HepG2 (cell line): ENCODE data around the gene IL13. TPM values are rescaled to one million over a fixed set of nuclear protein-coding genes. Genes with fewer than 3 reads are reported as not detected.

ENCODE experiments used
- ATAC-seq: fragments of 200-7000 bp; cut with Tn5 transposase; 3 replicates; pipeline ENCODE4 v1.9.1; 2020; ENCODE audit warnings: mild to moderate bottlenecking, moderate library complexity
- BruUV-seq: library from RNA; stranded (reverse); fragments of 400-500 nt; replicated peaks from 2 replicates; lab custom pipeline; 2021; lab: Mats Ljungman, UMichigan
- CTCF ChIA-PET: fragments of 300-600 bp; formaldehyde crosslinking; extraction: SDS; loops from one replicate; lab custom pipeline; 2021; ENCODE audit warnings: low total read pairs, inconsistent platforms, low intra/inter-chr PET ratio; lab: Yijun Ruan, JAX
- POLR2A ChIA-PET: fragments of 350-600 bp; sonication (Branson Sonifier 250); formaldehyde crosslinking; loops from one replicate; lab custom pipeline; 2020; ENCODE audit warnings: antibody characterized with exemption, inconsistent platforms; lab: Yijun Ruan, JAX
- DNase-seq: peaks from one replicate; pipeline ENCODE4 v3.0.0-alpha.2; 2015; ENCODE audit warnings: low spot score
- FAIRE-seq: peaks from 3 replicates; lab custom pipeline; 2011; peaks lifted over from hg19 to GRCh38; lab: Jason Lieb, UNC
- H2AFZ ChIP-seq: one replicate; pipeline ENCODE4 v1.6.1; 2011; ENCODE audit warnings: low read length, inconsistent platforms
- H3K27ac ChIP-seq: fragments of 300-600 bp; 3 replicates; pipeline ENCODE4 v1.8.0; 2011; ENCODE audit warnings: mixed run types, mild to moderate bottlenecking, mixed read lengths, low read length, inconsistent platforms; ENCODE audit not compliant: insufficient read depth; ENCODE audit errors: extremely low read length
- H3K27me3 ChIP-seq, 2 experiments: fragments of 200-600 bp in 1 of 2; 2 replicates in 1 of 2; 3 replicates in 1 of 2; pipeline versions ENCODE4 v1.6.0 to v1.8.0; 2011; ENCODE audit warnings: low read length in 2 of 2, mild to moderate bottlenecking in 2 of 2, moderate library complexity in 2 of 2, inconsistent platforms in 1 of 2; ENCODE audit not compliant: insufficient read depth in 2 of 2, control insufficient read depth in 1 of 2
- H3K36me3 ChIP-seq, 2 experiments: fragments of 200-600 bp in 1 of 2; replicated peaks in 1 of 2; 2 replicates in 1 of 2; 3 replicates in 1 of 2; pipeline versions ENCODE4 v1.5.1 to v1.8.0; 2011; ENCODE audit warnings: low read length in 2 of 2, inconsistent platforms in 1 of 2; ENCODE audit not compliant: insufficient read depth in 2 of 2, control insufficient read depth in 1 of 2
- H3K4me1 ChIP-seq: 2 replicates; pipeline ENCODE4 v1.5.1; 2012; ENCODE audit warnings: low read length, inconsistent platforms; ENCODE audit not compliant: insufficient read depth
- H3K4me2 ChIP-seq: 2 replicates; pipeline ENCODE4 v1.6.0; 2011; ENCODE audit warnings: low read depth, low read length, inconsistent platforms
- H3K4me3 ChIP-seq, 3 experiments: fragments of 200-600 bp in 1 of 3; sonication (generic), shearing (Covaris generic) in 1 of 3; replicated peaks in 1 of 3; 2 replicates each; pipeline ENCODE4 v1.5.1; 2011 to 2016; ENCODE audit warnings: low read length in 3 of 3, inconsistent platforms in 2 of 3, low read depth in 2 of 3, mild to moderate bottlenecking in 2 of 3, control low read depth in 1 of 3, mixed read lengths in 1 of 3; ENCODE audit not compliant: insufficient read depth in 1 of 3
- H3K79me2 ChIP-seq: one replicate; pipeline ENCODE4 v1.6.1; 2011; ENCODE audit warnings: low read length, inconsistent platforms; ENCODE audit not compliant: insufficient read depth
- H3K9ac ChIP-seq: 2 replicates; pipeline ENCODE4 v1.6.0; 2011; ENCODE audit warnings: mild to moderate bottlenecking, low read depth, low read length, inconsistent platforms; ENCODE audit not compliant: insufficient read depth
- H3K9me3 ChIP-seq: 2 replicates; pipeline ENCODE4 v1.5.1; 2012; ENCODE audit warnings: mild to moderate bottlenecking, low read length
- H4K20me1 ChIP-seq: 2 replicates; pipeline ENCODE4 v1.6.0; 2011; ENCODE audit warnings: inconsistent platforms, mild to moderate bottlenecking, low read length, moderate library complexity; ENCODE audit not compliant: insufficient read depth
- ELF1 ChIP-seq: sonication (generic); formaldehyde crosslinking; IDR thresholded peaks from 2 replicates; pipeline ENCODE4 v1.4.0; 2020; ENCODE audit warnings: missing genetic modification reagents
- FIP1L1 ChIP-seq: fragments of 200-400 bp; formaldehyde crosslinking; IDR thresholded peaks from 2 replicates; pipeline ENCODE4 v1.6.1; 2018; ENCODE audit warnings: low read depth, mild to moderate bottlenecking, low read length, moderate library complexity, borderline replicate concordance; ENCODE audit not compliant: insufficient read depth
- FOXA1 ChIP-seq, 2 experiments: fragments of 450-650 bp in 1 of 2; sonication (generic) in 1 of 2; formaldehyde crosslinking in 1 of 2; IDR thresholded peaks; 2 replicates each; pipeline versions ENCODE4 v1.4.0 to v1.6.1; 2016 to 2020; ENCODE audit warnings: missing genetic modification reagents in 1 of 2
- KDM3A ChIP-seq: IDR thresholded peaks from 2 replicates; pipeline ENCODE4 v1.6.1; 2018; ENCODE audit warnings: low read depth, missing compliant biosample characterization
- ZNF251 ChIP-seq: sonication (generic); formaldehyde crosslinking; IDR thresholded peaks from 2 replicates; pipeline ENCODE4 v1.9.0; 2021; ENCODE audit warnings: mild to moderate bottlenecking, missing genetic modification reagents
- ZNF383 ChIP-seq: sonication (generic); formaldehyde crosslinking; IDR thresholded peaks from 2 replicates; pipeline ENCODE4 v1.4.0; 2020; ENCODE audit warnings: missing genetic modification reagents, mild to moderate bottlenecking, borderline replicate concordance
- ZNF468 ChIP-seq: sonication (generic); formaldehyde crosslinking; IDR thresholded peaks from 2 replicates; pipeline ENCODE4 v1.8.0; 2022; ENCODE audit warnings: mild to moderate bottlenecking, moderate library complexity, missing genetic modification reagents
- ZNF737 ChIP-seq: sonication (generic); formaldehyde crosslinking; IDR thresholded peaks from 2 replicates; pipeline ENCODE4 v1.5.0; 2020; ENCODE audit warnings: missing genetic modification reagents, mild to moderate bottlenecking, borderline replicate concordance
- WGBS: methylation state at CpG from one replicate; pipeline ENCODE4 v1.1.6; 2017; ENCODE audit warnings: low lambda C conversion rate; 5-methylcytosine and 5-hydroxymethylcytosine counted together
- in situ Hi-C: cut with HindIII; loops from 2 replicates; pipeline ENCODE4 v1.10.0; 2017; ENCODE audit warnings: low pct_unique_long_range_greater_than_20kb; ENCODE audit not compliant: extremely low pct_ligation_motif_present
- intact Hi-C: fragments of 100-400 bp; cut with micrococcal nuclease; formaldehyde crosslinking; loops from one replicate; pipeline ENCODE4 v1.10.0; 2022; ENCODE audit not compliant: unreplicated experiment
- polyA plus RNA-seq, 8 experiments: library from polyadenylated mRNA; depleted of rRNA in 3 of 8; stranded (reverse) in 7 of 8; unstranded in 1 of 8; fragments of >200 nt; fragmentation: Illumina TruSeq in 4 of 8; extraction: Trizol in 4 of 8; gene quantifications; 2 replicates each; pipeline versions ENCODE4 v1.2.1 to v1.2.3, GENCODE V29; 2011 to 2016; ENCODE audit warnings: low read depth in 4 of 8, missing spikeins in 1 of 8, mixed read lengths in 1 of 8; ENCODE audit not compliant: insufficient read depth in 1 of 8
- total RNA-seq, 5 experiments: library from RNA; depleted of rRNA; stranded (reverse); fragments of >200 nt; fragmentation: Illumina TruSeq; extraction: Trizol; gene quantifications; 2 replicates each; pipeline ENCODE4 v1.2.3, GENCODE V29; 2016; ENCODE audit warnings: low read depth in 1 of 5
- TF ChIP-seq, protein P1 (sequence below): sonication (generic); formaldehyde crosslinking; conservative IDR thresholded peaks from 2 replicates; pipeline ENCODE4 v1.4.0; 2020; ENCODE audit warnings: missing genetic modification reagents
- TF ChIP-seq, protein P2 (sequence below): sonication (generic); formaldehyde crosslinking; IDR thresholded peaks from 2 replicates; pipeline ENCODE4 v1.4.0; 2020; ENCODE audit warnings: missing genetic modification reagents, mild to moderate bottlenecking, borderline replicate concordance
- TF ChIP-seq, protein P3 (sequence below): sonication (generic); formaldehyde crosslinking; IDR thresholded peaks from 2 replicates; pipeline ENCODE4 v1.5.0; 2020; ENCODE audit warnings: mild to moderate bottlenecking, missing genetic modification reagents

IL13 gene
- total and polyA plus RNA-seq, 2 of the 13 experiments (the other 11 are each of a cell fraction or from before 2014, with no cell fraction given): 0.05 TPM; not detected in 1

DNA sequence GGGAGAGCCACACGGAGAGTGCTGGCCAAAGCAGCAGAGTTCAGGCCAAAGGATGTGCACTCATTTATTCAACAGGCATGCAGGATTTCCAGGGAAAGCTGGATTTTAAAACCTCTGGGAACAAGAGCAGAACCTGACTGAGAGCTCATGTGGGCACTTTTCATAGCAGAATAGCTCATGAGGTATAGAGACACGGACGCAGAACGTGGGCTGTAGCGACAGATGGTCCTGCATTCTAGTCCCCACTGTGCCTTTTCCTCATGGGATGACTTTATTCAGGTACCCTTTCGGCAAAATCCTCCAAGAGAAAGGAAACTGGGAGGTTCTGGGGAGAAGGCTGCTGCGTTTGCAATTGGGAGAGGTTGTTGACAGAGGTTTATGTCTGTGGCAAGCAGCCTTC lies 21.2 kb downstream of the IL13 start:
- Histone ChIP-seq H3K27ac (no peak overlapping the region), H2AFZ (no peak overlapping the region), H3K4me2 (no peak overlapping the region), H3K9ac (no peak overlapping the region), H3K27me3 (peaks cover 1 to 7% of the 10 kb centered on the region in 2 experiments; a peak in 3 of 5 replicates), H3K9me3 (no peaks in the 10 kb centered on the region), H3K79me2 (no peaks in the 10 kb centered on the region), H4K20me1 (no peaks in the 10 kb centered on the region), H3K4me1 (peaks cover 34% of the 10 kb centered on the region)
- intact Hi-C loops: loop anchor here (5.0 to 10.0 kb wide), 2 partner anchors 64 to 292 kb away; no protein-coding TSS in a partner anchor
- CTCF ChIA-PET: no interaction called here
- no peak for ATAC-seq
- BruUV-seq: no TSS peak
- 55% methylated on average over 7 of the region's 7 CpGs for WGBS
- no peak for FAIRE-seq
- TF ChIP-seq ELF1 (CRISPR knock-in tag): no peak
- no peak for TF ChIP-seq ZNF468 (CRISPR knock-in tag)
- TF ChIP-seq, protein P1, sequence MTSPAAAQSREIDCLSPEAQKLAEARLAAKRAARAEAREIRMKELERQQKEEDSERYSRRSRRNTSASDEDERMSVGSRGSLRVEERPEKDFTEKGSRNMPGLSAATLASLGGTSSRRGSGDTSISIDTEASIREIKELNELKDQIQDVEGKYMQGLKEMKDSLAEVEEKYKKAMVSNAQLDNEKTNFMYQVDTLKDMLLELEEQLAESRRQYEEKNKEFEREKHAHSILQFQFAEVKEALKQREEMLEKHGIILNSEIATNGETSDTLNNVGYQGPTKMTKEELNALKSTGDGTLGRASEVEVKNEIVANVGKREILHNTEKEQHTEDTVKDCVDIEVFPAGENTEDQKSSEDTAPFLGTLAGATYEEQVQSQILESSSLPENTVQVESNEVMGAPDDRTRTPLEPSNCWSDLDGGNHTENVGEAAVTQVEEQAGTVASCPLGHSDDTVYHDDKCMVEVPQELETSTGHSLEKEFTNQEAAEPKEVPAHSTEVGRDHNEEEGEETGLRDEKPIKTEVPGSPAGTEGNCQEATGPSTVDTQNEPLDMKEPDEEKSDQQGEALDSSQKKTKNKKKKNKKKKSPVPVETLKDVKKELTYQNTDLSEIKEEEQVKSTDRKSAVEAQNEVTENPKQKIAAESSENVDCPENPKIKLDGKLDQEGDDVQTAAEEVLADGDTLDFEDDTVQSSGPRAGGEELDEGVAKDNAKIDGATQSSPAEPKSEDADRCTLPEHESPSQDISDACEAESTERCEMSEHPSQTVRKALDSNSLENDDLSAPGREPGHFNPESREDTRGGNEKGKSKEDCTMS (CRISPR knock-in tag): no peak
- TF ChIP-seq ZNF251 (CRISPR knock-in tag): no peak
- no peak for TF ChIP-seq FIP1L1
- TF ChIP-seq KDM3A (CRISPR knock-in tag): no peak
- no peak for TF ChIP-seq ZNF737 (CRISPR knock-in tag)
- TF ChIP-seq, protein P2, sequence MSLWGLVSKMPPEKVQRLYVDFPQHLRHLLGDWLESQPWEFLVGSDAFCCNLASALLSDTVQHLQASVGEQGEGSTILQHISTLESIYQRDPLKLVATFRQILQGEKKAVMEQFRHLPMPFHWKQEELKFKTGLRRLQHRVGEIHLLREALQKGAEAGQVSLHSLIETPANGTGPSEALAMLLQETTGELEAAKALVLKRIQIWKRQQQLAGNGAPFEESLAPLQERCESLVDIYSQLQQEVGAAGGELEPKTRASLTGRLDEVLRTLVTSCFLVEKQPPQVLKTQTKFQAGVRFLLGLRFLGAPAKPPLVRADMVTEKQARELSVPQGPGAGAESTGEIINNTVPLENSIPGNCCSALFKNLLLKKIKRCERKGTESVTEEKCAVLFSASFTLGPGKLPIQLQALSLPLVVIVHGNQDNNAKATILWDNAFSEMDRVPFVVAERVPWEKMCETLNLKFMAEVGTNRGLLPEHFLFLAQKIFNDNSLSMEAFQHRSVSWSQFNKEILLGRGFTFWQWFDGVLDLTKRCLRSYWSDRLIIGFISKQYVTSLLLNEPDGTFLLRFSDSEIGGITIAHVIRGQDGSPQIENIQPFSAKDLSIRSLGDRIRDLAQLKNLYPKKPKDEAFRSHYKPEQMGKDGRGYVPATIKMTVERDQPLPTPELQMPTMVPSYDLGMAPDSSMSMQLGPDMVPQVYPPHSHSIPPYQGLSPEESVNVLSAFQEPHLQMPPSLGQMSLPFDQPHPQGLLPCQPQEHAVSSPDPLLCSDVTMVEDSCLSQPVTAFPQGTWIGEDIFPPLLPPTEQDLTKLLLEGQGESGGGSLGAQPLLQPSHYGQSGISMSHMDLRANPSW (CRISPR knock-in tag): no peak
- TF ChIP-seq ZNF383 (CRISPR knock-in tag): no peak
- no peak for TF ChIP-seq FOXA1 (IDR thresholded peaks at IDR 0.05)
- no peak for TF ChIP-seq FOXA1 (CRISPR knock-in tag; IDR thresholded peaks at IDR 0.05)
- TF ChIP-seq, protein P3, sequence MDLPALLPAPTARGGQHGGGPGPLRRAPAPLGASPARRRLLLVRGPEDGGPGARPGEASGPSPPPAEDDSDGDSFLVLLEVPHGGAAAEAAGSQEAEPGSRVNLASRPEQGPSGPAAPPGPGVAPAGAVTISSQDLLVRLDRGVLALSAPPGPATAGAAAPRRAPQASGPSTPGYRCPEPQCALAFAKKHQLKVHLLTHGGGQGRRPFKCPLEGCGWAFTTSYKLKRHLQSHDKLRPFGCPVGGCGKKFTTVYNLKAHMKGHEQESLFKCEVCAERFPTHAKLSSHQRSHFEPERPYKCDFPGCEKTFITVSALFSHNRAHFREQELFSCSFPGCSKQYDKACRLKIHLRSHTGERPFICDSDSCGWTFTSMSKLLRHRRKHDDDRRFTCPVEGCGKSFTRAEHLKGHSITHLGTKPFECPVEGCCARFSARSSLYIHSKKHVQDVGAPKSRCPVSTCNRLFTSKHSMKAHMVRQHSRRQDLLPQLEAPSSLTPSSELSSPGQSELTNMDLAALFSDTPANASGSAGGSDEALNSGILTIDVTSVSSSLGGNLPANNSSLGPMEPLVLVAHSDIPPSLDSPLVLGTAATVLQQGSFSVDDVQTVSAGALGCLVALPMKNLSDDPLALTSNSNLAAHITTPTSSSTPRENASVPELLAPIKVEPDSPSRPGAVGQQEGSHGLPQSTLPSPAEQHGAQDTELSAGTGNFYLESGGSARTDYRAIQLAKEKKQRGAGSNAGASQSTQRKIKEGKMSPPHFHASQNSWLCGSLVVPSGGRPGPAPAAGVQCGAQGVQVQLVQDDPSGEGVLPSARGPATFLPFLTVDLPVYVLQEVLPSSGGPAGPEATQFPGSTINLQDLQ (CRISPR knock-in tag): no peak
- TF ChIP-seq, all 625 proteins: peak for 0
- POLR2A ChIA-PET: no interaction called here
- H3K4me3 ChIP-seq: no peak overlapping the region
- in situ Hi-C loops: no loop called here
- DNase-seq: no peak
- no peaks in the 10 kb centered on the region for H3K36me3 ChIP-seq
